Stimulated activated CD4-positive, alpha-beta T cell treated with anti-CD3 and anti-CD28 coated beads, Interleukin-2, amount 100 ng/mL, for 4 hours (primary cell): ENCODE results near the gene LCN2.

Experiments
- DNase-seq: peaks from one replicate; pipeline ENCODE4 v3.0.0-alpha.2; 2020; ENCODE audit warnings: low read depth

The LCN2 gene

DNA sequence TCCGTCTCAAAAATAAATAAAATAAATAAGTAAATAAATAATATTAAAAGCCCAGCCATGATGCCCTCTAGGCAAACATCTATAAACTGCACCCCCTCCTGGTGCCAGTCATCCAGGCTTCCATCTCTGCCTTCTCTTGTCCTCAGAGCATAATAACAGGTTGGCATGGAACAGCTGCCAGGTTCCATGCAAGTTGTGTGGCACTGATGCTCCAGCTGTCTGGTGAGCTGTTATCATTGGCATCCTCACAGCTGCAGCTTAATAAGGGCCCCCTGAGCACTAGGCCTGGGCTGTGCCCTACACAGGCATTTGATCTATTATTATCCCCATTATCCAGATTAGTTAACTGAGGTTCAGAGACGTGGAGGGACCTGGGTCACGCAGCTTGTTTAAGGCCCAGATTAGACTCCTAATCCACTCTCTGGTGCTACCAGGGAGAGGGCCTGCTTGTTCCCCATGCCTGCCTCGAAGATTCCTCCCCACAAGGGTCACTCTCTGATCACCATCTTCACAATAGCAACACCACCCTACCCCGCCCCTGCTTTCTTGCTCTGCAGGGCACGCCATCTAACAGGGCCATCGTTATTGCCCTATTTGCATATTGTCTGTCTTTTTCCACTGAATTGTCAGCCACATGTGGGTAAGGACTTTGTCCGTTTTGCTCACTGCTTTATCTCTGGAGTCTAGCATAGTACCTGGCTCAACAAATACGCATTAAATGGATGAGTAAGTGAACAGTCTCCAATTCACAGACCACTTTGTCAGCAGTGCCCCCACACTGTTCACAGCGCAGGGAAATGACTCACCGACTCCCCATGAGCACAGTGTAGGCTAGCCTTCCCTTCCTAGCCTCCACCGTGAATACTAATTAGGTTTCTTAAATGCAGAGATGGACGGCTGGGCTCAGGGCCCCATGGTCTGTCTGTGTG, 52.5 kb downstream of the LCN2 start:
- no peak for DNase-seq

DNA sequence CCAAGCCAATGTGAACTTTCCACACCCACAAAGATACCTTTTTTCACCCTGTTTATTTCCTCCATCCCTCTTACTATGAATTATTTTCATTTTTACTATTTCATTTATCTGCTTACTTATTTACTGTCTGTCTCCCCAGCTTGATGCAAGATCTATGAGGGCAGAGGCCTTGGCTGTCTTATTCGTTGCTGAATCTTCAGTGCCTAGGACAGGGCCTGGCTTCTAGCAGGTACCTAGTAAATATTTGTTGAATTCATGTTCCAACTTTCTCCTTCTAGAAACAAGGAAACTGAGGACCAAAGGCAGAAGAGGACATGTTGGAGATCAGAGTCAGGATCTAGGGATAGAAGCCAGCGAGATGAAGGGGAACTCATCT, 53.4 kb downstream of the LCN2 start:
- no peak for DNase-seq
